ENCODE results near the gene CAMKK1. TPM values are rescaled to one million over a fixed set of nuclear protein-coding genes. Genes with fewer than 3 reads are reported as not detected.

The CAMKK1 gene
- total and polyA plus RNA-seq, 9 of the 15 experiments (the other 6 are each of a cell fraction or from before 2014, with no cell fraction given): 0.34 to 7.5 (median 4.9) TPM

DNA sequence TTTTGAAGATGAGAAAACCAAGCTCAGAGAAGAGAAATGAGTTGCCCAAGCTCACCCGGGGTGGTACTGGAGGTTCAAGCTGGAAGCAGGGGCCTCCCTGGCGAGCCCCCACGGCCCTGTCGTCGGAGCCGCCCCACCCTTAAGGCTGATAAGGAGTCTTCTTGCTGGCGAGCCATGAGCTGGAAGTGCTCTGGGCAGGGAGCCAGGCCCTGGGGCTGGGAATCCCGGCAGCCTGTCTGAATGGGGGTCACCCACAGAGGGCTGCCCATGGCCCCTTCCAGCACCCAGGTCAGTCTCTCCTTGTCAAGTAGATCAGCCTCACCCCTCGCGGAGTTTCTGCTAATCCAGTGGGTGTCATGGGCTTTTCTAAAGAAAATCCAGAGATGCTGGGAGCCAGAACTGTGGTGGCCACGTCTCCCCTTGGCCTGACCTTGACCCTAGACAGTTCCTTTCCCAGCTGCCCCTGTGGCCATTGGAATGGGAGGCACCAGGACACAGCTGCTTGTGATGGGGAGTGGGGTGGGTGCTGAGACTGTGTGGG, 24.6 kb upstream of the CAMKK1 start (continued):
- TF ChIP-seq, protein P1, sequence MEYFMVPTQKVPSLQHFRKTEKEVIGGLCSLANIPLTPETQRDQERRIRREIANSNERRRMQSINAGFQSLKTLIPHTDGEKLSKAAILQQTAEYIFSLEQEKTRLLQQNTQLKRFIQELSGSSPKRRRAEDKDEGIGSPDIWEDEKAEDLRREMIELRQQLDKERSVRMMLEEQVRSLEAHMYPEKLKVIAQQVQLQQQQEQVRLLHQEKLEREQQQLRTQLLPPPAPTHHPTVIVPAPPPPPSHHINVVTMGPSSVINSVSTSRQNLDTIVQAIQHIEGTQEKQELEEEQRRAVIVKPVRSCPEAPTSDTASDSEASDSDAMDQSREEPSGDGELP (CRISPR knock-in tag; IDR thresholded peaks at IDR 0.05; ENCODE audit: borderline replicate concordance): peak; percentile 14; the same call in 1 of the 2 replicates
- TF ChIP-seq, protein P2, sequence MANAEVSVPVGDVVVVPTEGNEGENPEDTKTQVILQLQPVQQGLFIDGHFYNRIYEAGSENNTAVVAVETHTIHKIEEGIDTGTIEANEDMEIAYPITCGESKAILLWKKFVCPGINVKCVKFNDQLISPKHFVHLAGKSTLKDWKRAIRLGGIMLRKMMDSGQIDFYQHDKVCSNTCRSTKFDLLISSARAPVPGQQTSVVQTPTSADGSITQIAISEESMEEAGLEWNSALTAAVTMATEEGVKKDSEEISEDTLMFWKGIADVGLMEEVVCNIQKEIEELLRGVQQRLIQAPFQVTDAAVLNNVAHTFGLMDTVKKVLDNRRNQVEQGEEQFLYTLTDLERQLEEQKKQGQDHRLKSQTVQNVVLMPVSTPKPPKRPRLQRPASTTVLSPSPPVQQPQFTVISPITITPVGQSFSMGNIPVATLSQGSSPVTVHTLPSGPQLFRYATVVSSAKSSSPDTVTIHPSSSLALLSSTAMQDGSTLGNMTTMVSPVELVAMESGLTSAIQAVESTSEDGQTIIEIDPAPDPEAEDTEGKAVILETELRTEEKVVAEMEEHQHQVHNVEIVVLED (CRISPR knock-in tag; IDR thresholded peaks at IDR 0.05): no peak
- TF ChIP-seq BACH1 (tag; IDR thresholded peaks at IDR 0.05) (peak; percentile 30; the same call in 1 of the 2 replicates), MAZ (CRISPR knock-in tag; conservative IDR thresholded peaks at IDR 0.05 in 1 of 2, IDR thresholded peaks at IDR 0.05 in 1 of 2) (peak; percentile 30 to 72; a peak in 1 of 4 replicates), FIP1L1 (IDR thresholded peaks at IDR 0.05; ENCODE audit: low read depth, low read length, poor library complexity, severe bottlenecking) (no peak), ARID1B (IDR thresholded peaks at IDR 0.05) (peak; percentile 69), ATF7 (IDR thresholded peaks at IDR 0.05) (peak; percentile 37; the same call in 1 of the 2 replicates), ZNF316 (IDR thresholded peaks at IDR 0.05) (no peak), MAFK (IDR thresholded peaks at IDR 0.05; ENCODE audit: low read length) (no peak), TFAM (CRISPR knock-in tag; conservative IDR thresholded peaks at IDR 0.05) (no peak), MEF2A (IDR thresholded peaks at IDR 0.05; ENCODE audit: control insufficient read depth, low read depth, low read length) (no peak), CREM (IDR thresholded peaks at IDR 0.05; ENCODE audit: low read depth) (peak; percentile 21; the same call in 1 of the 2 replicates), PRPF4 (IDR thresholded peaks at IDR 0.05; ENCODE audit: insufficient read depth, low read depth, low read length, poor library complexity, severe bottlenecking) (no peak), CHCHD3 (CRISPR knock-in tag; IDR thresholded peaks at IDR 0.05) (no peak)
- TF ChIP-seq, protein P3, sequence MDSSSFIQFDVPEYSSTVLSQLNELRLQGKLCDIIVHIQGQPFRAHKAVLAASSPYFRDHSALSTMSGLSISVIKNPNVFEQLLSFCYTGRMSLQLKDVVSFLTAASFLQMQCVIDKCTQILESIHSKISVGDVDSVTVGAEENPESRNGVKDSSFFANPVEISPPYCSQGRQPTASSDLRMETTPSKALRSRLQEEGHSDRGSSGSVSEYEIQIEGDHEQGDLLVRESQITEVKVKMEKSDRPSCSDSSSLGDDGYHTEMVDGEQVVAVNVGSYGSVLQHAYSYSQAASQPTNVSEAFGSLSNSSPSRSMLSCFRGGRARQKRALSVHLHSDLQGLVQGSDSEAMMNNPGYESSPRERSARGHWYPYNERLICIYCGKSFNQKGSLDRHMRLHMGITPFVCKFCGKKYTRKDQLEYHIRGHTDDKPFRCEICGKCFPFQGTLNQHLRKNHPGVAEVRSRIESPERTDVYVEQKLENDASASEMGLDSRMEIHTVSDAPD (CRISPR knock-in tag; IDR thresholded peaks at IDR 0.05): no peak
- TF ChIP-seq, protein P4, sequence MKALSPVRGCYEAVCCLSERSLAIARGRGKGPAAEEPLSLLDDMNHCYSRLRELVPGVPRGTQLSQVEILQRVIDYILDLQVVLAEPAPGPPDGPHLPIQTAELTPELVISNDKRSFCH (CRISPR knock-in tag; IDR thresholded peaks at IDR 0.05): no peak
- TF ChIP-seq, protein P4 (tag; IDR thresholded peaks at IDR 0.05): 0 out of 2 replicates have a peak, but pooled peaks have one; percentile 41
- TF ChIP-seq, protein P5, sequence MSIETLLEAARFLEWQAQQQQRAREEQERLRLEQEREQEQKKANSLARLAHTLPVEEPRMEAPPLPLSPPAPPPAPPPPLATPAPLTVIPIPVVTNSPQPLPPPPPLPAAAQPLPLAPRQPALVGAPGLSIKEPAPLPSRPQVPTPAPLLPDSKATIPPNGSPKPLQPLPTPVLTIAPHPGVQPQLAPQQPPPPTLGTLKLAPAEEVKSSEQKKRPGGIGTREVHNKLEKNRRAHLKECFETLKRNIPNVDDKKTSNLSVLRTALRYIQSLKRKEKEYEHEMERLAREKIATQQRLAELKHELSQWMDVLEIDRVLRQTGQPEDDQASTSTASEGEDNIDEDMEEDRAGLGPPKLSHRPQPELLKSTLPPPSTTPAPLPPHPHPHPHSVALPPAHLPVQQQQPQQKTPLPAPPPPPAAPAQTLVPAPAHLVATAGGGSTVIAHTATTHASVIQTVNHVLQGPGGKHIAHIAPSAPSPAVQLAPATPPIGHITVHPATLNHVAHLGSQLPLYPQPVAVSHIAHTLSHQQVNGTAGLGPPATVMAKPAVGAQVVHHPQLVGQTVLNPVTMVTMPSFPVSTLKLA (conservative IDR thresholded peaks at IDR 0.05): peak in 1 of 2 experiments; percentile 25; a peak in 1 of 4 replicates
- TF ChIP-seq, protein P6, sequence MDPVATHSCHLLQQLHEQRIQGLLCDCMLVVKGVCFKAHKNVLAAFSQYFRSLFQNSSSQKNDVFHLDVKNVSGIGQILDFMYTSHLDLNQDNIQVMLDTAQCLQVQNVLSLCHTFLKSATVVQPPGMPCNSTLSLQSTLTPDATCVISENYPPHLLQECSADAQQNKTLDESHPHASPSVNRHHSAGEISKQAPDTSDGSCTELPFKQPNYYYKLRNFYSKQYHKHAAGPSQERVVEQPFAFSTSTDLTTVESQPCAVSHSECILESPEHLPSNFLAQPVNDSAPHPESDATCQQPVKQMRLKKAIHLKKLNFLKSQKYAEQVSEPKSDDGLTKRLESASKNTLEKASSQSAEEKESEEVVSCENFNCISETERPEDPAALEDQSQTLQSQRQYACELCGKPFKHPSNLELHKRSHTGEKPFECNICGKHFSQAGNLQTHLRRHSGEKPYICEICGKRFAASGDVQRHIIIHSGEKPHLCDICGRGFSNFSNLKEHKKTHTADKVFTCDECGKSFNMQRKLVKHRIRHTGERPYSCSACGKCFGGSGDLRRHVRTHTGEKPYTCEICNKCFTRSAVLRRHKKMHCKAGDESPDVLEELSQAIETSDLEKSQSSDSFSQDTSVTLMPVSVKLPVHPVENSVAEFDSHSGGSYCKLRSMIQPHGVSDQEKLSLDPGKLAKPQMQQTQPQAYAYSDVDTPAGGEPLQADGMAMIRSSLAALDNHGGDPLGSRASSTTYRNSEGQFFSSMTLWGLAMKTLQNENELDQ (CRISPR knock-in tag; IDR thresholded peaks at IDR 0.05; ENCODE audit: borderline replicate concordance): no peak
